GM12878 (cell line): Measurements from ENCODE around the gene UNC5B.

Source experiments
- ASH2L ChIP-seq: fragments of 300-600, 200-600 bp; sonication (generic); IDR thresholded peaks from 2 replicates; pipeline ENCODE4 v1.6.1; 2017; ENCODE audit warnings: low read depth, mild to moderate bottlenecking, borderline replicate concordance
- ATF2 ChIP-seq: IDR thresholded peaks from 2 replicates; pipeline ENCODE4 v1.6.1; 2012; ENCODE audit warnings: low read length, inconsistent platforms
- CEBPB ChIP-seq, 2 experiments: fragments of 150-350 bp in 1 of 2; IDR thresholded peaks; 2 replicates each; pipeline ENCODE4 v1.6.1; 2012 to 2014; ENCODE audit warnings: low read depth in 2 of 2, low read length in 2 of 2, borderline replicate concordance in 1 of 2, inconsistent platforms in 1 of 2
- CTCF ChIP-seq, 3 experiments: IDR thresholded peaks in 2 of 3; conservative IDR thresholded peaks in 1 of 3; 2 replicates each; pipeline ENCODE4 v1.5.1; 2011; ENCODE audit warnings: low read depth in 3 of 3, low read length in 3 of 3, mild to moderate bottlenecking in 3 of 3, control low read depth in 2 of 3, moderate library complexity in 2 of 3, inconsistent platforms in 1 of 3, mixed read lengths in 1 of 3; ENCODE audit not compliant: control insufficient read depth in 2 of 3, insufficient read depth in 1 of 3; ENCODE audit errors: extremely low read depth in 1 of 3
- POLR2AphosphoS5 ChIP-seq: IDR thresholded peaks from 2 replicates; pipeline ENCODE4 v1.6.1; 2011; ENCODE audit warnings: mild to moderate bottlenecking, low read length, inconsistent platforms
- SKIL ChIP-seq: fragments of 450-650 bp; IDR thresholded peaks from 2 replicates; pipeline ENCODE4 v1.6.1; 2017; ENCODE audit warnings: mild to moderate bottlenecking, low read depth, inconsistent platforms; ENCODE audit not compliant: poor library complexity, severe bottlenecking

- no peak for TF ChIP-seq CEBPB (IDR thresholded peaks at IDR 0.05; ENCODE audit: borderline replicate concordance in 1 of 2, low read depth in 2 of 2, low read length in 2 of 2)
- no peak for TF ChIP-seq CTCF (IDR thresholded peaks at IDR 0.05 in 2 of 3, conservative IDR thresholded peaks at IDR 0.05 in 1 of 3; ENCODE audit: control insufficient read depth in 2 of 3, extremely low read depth in 1 of 3, insufficient read depth in 1 of 3, low read depth in 3 of 3, low read length in 3 of 3)
- no peak for TF ChIP-seq POLR2AphosphoS5
- TF ChIP-seq SKIL, result no peak
- TF ChIP-seq ATF2, result no peak
- TF ChIP-seq ASH2L, result no peak
Observed at GRCh38 chr10:71207578-71207977, 4.8 kb upstream of the UNC5B start.
